ENCODE measurements around the gene RAB40B.

DNA sequence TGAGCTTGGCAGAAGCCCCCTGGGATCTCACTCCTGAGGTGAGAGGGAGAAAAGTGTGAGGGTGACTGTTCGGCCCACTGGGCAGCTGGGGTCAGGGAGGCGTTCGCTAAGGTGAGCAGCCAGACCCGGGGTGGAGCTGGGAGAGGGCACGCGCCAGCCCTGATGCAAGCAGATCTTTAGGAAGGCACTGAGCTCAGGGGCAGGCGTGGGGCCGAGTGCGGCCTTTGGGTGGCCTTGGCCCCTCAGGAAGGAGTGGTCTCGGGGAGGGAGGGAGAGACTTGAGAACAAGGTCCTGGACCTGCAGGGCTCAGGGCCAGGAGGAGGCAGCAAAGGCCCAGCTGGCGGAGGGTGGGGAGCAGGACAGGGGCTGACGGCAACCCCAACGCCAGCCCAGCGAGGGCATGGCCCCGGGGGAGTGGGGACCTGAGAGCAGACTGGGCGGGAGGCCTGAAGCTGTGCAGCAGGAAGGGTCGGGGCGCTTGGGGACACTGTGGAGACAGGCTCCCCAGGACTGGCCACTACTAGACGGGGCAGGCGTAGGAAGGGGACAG lies 35.7 kb downstream of the RAB40B start:
- TF ChIP-seq, protein P1, sequence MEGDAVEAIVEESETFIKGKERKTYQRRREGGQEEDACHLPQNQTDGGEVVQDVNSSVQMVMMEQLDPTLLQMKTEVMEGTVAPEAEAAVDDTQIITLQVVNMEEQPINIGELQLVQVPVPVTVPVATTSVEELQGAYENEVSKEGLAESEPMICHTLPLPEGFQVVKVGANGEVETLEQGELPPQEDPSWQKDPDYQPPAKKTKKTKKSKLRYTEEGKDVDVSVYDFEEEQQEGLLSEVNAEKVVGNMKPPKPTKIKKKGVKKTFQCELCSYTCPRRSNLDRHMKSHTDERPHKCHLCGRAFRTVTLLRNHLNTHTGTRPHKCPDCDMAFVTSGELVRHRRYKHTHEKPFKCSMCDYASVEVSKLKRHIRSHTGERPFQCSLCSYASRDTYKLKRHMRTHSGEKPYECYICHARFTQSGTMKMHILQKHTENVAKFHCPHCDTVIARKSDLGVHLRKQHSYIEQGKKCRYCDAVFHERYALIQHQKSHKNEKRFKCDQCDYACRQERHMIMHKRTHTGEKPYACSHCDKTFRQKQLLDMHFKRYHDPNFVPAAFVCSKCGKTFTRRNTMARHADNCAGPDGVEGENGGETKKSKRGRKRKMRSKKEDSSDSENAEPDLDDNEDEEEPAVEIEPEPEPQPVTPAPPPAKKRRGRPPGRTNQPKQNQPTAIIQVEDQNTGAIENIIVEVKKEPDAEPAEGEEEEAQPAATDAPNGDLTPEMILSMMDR (IDR thresholded peaks at IDR 0.05), result no peak
- no peak for TF ChIP-seq POLR2A (IDR thresholded peaks at IDR 0.05)
